Smooth muscle cell (in vitro differentiated cells): ENCODE results near the gene LRRC74A. TPM values are rescaled to one million over a fixed set of nuclear protein-coding genes. Genes with fewer than 3 reads are reported as not detected.

Experiments used
- DNase-seq: peaks from one replicate; lab custom pipeline; 2025; ENCODE audit not compliant: unreplicated experiment; lab: John Stamatoyannopoulos, UW
- H2AFZ ChIP-seq: fragments of 200-600 bp; sonication (generic); 2 replicates; pipeline ENCODE4 v1.6.0; 2016; ENCODE audit warnings: antibody characterized with exemption, low read depth, mild to moderate bottlenecking
- H3F3A ChIP-seq: fragments of 200-600 bp; sonication (generic); 2 replicates; pipeline ENCODE4 v1.6.0; 2017; ENCODE audit warnings: antibody characterized with exemption, low read depth
- H3K27ac ChIP-seq: fragments of 200-600 bp; sonication (generic); 2 replicates; pipeline ENCODE4 v1.5.1; 2016; ENCODE audit warnings: low read depth, mild to moderate bottlenecking
- H3K27me3 ChIP-seq: fragments of 200-600 bp; sonication (generic); 2 replicates; pipeline ENCODE4 v1.6.1; 2016; ENCODE audit warnings: low read depth, mild to moderate bottlenecking
- H3K36me3 ChIP-seq: fragments of 200-600 bp; sonication (generic); 2 replicates; pipeline ENCODE4 v1.5.1; 2016; ENCODE audit warnings: low read depth
- H3K4me1 ChIP-seq: fragments of 200-600 bp; sonication (generic); 2 replicates; pipeline ENCODE4 v1.5.1; 2016; ENCODE audit warnings: low read depth
- H3K4me2 ChIP-seq: fragments of 200-600 bp; sonication (generic); 2 replicates; pipeline ENCODE4 v1.6.0; 2016; ENCODE audit warnings: mild to moderate bottlenecking
- H3K4me3 ChIP-seq: fragments of 200-600 bp; sonication (generic); 2 replicates; pipeline ENCODE4 v1.5.1; 2016; ENCODE audit warnings: mild to moderate bottlenecking
- H3K79me2 ChIP-seq: fragments of 200-600 bp; sonication (generic); 2 replicates; pipeline ENCODE4 v1.6.0; 2016; ENCODE audit warnings: low read depth, mild to moderate bottlenecking
- H3K9ac ChIP-seq: fragments of 200-600 bp; sonication (generic); 2 replicates; pipeline ENCODE4 v1.6.0; 2016; ENCODE audit warnings: low read depth
- H3K9me3 ChIP-seq: fragments of 200-600 bp; sonication (generic); replicated peaks from 2 replicates; pipeline ENCODE4 v1.5.1; 2016; ENCODE audit warnings: low read depth
- H4K20me1 ChIP-seq: fragments of 200-600 bp; sonication (generic); 2 replicates; pipeline ENCODE4 v1.6.0; 2016; ENCODE audit warnings: low read depth
- WGBS: methylation state at CpG from one replicate; pipeline ENCODE4 v1.1.7; 2016; ENCODE audit warnings: low lambda C conversion rate; 5-methylcytosine and 5-hydroxymethylcytosine counted together
- polyA plus RNA-seq: library from polyadenylated mRNA; unstranded; fragments of >200 nt; fragmentation: Nextera tagmentation; extraction: Ambion mirVana; gene quantifications from 2 replicates; pipeline ENCODE4 v1.2.1, GENCODE V29; 2016
- total RNA-seq: library from RNA; depleted of rRNA; stranded (reverse); fragments of >200 nt; gene quantifications from 2 replicates; pipeline ENCODE4 v1.2.3, GENCODE V29; 2014
- TF ChIP-seq, protein P1 (sequence below): fragments of 200-600 bp; sonication (generic); IDR thresholded peaks from 2 replicates; pipeline ENCODE4 v1.5.1; 2017; ENCODE audit warnings: borderline replicate concordance, mild to moderate bottlenecking, antibody characterized with exemption; ENCODE audit not compliant: insufficient read depth, poor library complexity, severe bottlenecking

LRRC74A gene
- total and polyA plus RNA-seq, 2 experiments from 2014 or later, result not detected

DNA sequence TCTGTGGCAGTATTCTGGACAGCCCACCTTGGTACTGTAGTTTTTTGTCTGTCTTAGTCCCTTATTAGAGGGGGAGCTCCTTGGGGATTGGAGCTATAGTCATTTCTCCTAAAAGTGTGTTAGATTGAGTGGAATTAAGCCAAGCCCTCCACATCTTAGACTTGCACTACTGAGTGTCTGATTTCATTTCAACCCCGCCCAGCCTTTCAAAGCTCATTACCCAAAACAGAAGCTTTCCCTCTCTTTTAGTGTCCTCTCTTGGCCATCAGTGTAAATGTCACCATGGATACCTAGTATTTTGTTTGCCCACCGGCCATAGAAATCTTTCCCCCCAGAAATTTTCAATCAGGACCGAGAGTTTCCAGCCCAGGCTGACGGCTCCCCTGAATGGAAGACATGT is 74.5 kb downstream of the LRRC74A start:
- Histone ChIP-seq H4K20me1 (no peaks in the 10 kb centered on the region), H3K9ac (no peak overlapping the region), H3K4me2 (no peak overlapping the region), H3K4me1 (no peaks in the 10 kb centered on the region), H2AFZ (no peak overlapping the region), H3K27me3 (no peaks in the 10 kb centered on the region), H3K36me3 (no peaks in the 10 kb centered on the region), H3F3A (peaks cover 11% of the 10 kb centered on the region), H3K9me3 (no peaks in the 10 kb centered on the region), H3K4me3 (no peak overlapping the region), H3K79me2 (no peaks in the 10 kb centered on the region), H3K27ac (no peak overlapping the region)
- WGBS, result 94% methylated on average over 4 of the region's 4 CpGs
- no peak for DNase-seq
- TF ChIP-seq, protein P1, sequence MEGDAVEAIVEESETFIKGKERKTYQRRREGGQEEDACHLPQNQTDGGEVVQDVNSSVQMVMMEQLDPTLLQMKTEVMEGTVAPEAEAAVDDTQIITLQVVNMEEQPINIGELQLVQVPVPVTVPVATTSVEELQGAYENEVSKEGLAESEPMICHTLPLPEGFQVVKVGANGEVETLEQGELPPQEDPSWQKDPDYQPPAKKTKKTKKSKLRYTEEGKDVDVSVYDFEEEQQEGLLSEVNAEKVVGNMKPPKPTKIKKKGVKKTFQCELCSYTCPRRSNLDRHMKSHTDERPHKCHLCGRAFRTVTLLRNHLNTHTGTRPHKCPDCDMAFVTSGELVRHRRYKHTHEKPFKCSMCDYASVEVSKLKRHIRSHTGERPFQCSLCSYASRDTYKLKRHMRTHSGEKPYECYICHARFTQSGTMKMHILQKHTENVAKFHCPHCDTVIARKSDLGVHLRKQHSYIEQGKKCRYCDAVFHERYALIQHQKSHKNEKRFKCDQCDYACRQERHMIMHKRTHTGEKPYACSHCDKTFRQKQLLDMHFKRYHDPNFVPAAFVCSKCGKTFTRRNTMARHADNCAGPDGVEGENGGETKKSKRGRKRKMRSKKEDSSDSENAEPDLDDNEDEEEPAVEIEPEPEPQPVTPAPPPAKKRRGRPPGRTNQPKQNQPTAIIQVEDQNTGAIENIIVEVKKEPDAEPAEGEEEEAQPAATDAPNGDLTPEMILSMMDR, result no peak

DNA sequence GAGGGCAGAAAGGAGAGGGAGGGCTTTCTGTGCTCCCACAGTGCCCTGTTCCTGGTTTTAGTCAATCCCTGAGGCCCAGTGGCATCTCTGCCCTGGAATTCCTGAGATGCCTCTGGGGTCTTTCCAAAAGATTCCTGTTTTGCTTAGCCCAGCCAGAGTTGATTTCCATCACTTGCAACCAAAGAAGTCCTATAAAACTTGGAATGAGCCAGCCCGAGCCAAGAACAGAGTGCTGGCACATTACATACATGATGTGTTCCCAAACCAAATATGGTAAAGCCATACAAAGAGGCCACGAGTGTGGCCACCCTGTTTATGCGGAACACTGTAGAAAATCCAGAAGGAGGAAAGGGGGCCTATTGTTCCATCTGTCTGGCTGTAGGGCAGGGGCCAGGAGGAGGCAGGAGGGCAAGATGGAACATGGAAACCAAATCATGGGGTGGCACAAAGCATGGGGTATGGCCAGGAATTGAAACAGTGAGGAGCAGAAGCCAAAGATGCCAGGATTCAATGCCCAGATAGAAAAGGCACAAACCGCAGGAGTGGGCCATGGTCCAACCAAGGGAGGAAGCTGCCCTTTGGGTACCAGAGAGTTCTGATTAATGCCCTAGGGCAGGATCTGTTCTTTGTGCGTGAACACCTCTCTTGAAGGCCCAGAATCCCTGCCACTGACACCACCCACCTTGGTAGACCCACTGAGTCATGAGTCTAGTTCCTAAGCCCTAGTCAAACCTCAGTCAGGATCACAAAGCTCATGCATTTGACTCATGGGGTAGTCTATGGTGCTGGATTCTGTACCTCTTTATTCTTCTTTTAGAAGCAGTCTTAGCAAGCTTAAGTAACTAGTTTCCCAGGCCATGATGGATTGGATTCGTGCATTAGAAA is 75.2 kb downstream of the LRRC74A start:
- DNase-seq, result no peak
- WGBS, result 73% methylated on average over 6 of the region's 6 CpGs
- Histone ChIP-seq H3K4me1 (no peaks in the 10 kb centered on the region), H3K4me2 (no peak overlapping the region), H3K36me3 (no peaks in the 10 kb centered on the region), H4K20me1 (no peaks in the 10 kb centered on the region), H3K4me3 (no peak overlapping the region), H3F3A (peaks cover 13% of the 10 kb centered on the region), H3K79me2 (no peaks in the 10 kb centered on the region), H3K9ac (no peak overlapping the region), H3K9me3 (no peaks in the 10 kb centered on the region), H3K27me3 (no peaks in the 10 kb centered on the region), H3K27ac (no peak overlapping the region), H2AFZ (no peak overlapping the region)
- TF ChIP-seq, protein P1, result no peak

GRCh38 chr14:76902591-76902990 is 76.4 kb downstream of the LRRC74A start:
- no peaks in the 10 kb centered on the region for H4K20me1 ChIP-seq
- 89% methylated on average over 5 of the region's 5 CpGs for WGBS

More at GRCh38 chr14:76902591-76902990, 76.4 kb downstream of the LRRC74A start:
- TF ChIP-seq, protein P1, result no peak
- no peaks in the 10 kb centered on the region for H3K79me2 ChIP-seq
- H3F3A ChIP-seq, result peaks cover 13% of the 10 kb centered on the region
- H3K36me3 ChIP-seq, result no peaks in the 10 kb centered on the region
- H3K4me3 ChIP-seq, result no peak overlapping the region
- H3K9me3 ChIP-seq, result no peaks in the 10 kb centered on the region
- H3K4me2 ChIP-seq, result no peak overlapping the region
- no peaks in the 10 kb centered on the region for H3K4me1 ChIP-seq
- no peak overlapping the region for H3K9ac ChIP-seq
- H2AFZ ChIP-seq, result no peak overlapping the region
- H3K27ac ChIP-seq, result no peak overlapping the region
- no peak for DNase-seq
- no peaks in the 10 kb centered on the region for H3K27me3 ChIP-seq
